Measurements from ENCODE around the gene PRSS23.

DNA sequence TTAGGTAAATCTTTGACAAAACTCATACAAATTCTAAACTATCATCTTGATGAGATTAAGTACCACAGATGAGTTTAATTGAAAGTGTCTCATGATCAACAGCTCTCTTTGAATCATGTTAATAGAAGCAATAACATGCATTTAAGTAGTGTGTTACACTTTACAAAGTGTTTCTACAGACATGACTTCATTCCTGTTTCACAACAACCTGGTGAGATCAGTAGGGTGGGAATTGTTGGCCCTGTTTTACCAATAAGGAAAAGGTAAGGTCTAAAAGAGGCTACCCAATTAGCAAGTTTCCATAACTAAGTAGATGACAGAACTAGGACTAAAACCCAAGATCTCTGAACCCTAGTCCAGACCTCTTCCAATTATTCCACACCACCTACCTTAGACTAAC, 12.7 kb upstream of the PRSS23 start:
- TF ChIP-seq, protein P1, sequence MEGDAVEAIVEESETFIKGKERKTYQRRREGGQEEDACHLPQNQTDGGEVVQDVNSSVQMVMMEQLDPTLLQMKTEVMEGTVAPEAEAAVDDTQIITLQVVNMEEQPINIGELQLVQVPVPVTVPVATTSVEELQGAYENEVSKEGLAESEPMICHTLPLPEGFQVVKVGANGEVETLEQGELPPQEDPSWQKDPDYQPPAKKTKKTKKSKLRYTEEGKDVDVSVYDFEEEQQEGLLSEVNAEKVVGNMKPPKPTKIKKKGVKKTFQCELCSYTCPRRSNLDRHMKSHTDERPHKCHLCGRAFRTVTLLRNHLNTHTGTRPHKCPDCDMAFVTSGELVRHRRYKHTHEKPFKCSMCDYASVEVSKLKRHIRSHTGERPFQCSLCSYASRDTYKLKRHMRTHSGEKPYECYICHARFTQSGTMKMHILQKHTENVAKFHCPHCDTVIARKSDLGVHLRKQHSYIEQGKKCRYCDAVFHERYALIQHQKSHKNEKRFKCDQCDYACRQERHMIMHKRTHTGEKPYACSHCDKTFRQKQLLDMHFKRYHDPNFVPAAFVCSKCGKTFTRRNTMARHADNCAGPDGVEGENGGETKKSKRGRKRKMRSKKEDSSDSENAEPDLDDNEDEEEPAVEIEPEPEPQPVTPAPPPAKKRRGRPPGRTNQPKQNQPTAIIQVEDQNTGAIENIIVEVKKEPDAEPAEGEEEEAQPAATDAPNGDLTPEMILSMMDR (IDR thresholded peaks at IDR 0.05) = no peak
- TF ChIP-seq POLR2A (IDR thresholded peaks at IDR 0.05) = no peak

Measured in tibial nerve (tissue), 3 donors.